Measurements from ENCODE around the gene FST. TPM values are rescaled to one million over a fixed set of nuclear protein-coding genes. Genes with fewer than 3 reads are reported as not detected.

The FST gene
- total RNA-seq, 2 experiments from 2014 or later: 0.36 to 0.65 TPM

GRCh38 chr5:53490747-53491146 is 10.3 kb downstream of the FST start:
- H3K4me3 Mint-ChIP-seq: no peak overlapping the region
- intact Hi-C loops (cut with micrococcal nuclease): no loop called here
- no peak overlapping the region for H3K27ac Mint-ChIP-seq
- CTCF ChIA-PET: no interaction called here
- peaks cover 29% of the 10 kb centered on the region for H3K27me3 Mint-ChIP-seq
- H3K4me1 Mint-ChIP-seq (ENCODE audit: low read depth): no peaks in the 10 kb centered on the region
- no peaks in the 10 kb centered on the region for H3K9me3 Mint-ChIP-seq
- POLR2A ChIA-PET: no interaction called here
- no peak for DNase-seq
- H3K36me3 Mint-ChIP-seq: no peaks in the 10 kb centered on the region

- Mint-ChIP-seq H3K27me3 (peaks cover 16% of the 10 kb centered on the region), H3K4me1 (ENCODE audit: low read depth) (no peaks in the 10 kb centered on the region), H3K9me3 (no peaks in the 10 kb centered on the region), H3K36me3 (no peaks in the 10 kb centered on the region), H3K4me3 (no peak overlapping the region), H3K27ac (no peak overlapping the region)
- DNase-seq: no peak
- ChIA-PET POLR2A (no interaction called here), CTCF (no interaction called here)
- intact Hi-C loops (cut with micrococcal nuclease): no loop called here
Measured at GRCh38 chr5:53501054-53501453, 20.6 kb downstream of the FST start.

- POLR2A ChIA-PET: no interaction called here
- intact Hi-C loops (cut with micrococcal nuclease): no loop called here
- Mint-ChIP-seq H3K4me3 (no peak overlapping the region), H3K27ac (no peak overlapping the region), H3K9me3 (peaks cover 1% of the 10 kb centered on the region), H3K27me3 (peaks cover 12% of the 10 kb centered on the region), H3K4me1 (ENCODE audit: low read depth) (no peaks in the 10 kb centered on the region), H3K36me3 (no peaks in the 10 kb centered on the region)
- CTCF ChIA-PET: no interaction called here
- no peak for DNase-seq
Measured at GRCh38 chr5:53503562-53504218, 23.3 kb downstream of the FST start.

- ChIA-PET CTCF (interaction anchor here (1.1 kb wide), 1 partner anchor 29 kb away, joined by 3 read pairs; no protein-coding TSS in a partner anchor), POLR2A (no interaction called here)
- Mint-ChIP-seq H3K9me3 (peaks cover 21% of the 10 kb centered on the region), H3K4me3 (no peak overlapping the region), H3K27ac (no peak overlapping the region), H3K4me1 (ENCODE audit: low read depth) (no peaks in the 10 kb centered on the region), H3K27me3 (peaks cover 9% of the 10 kb centered on the region), H3K36me3 (peaks cover 4% of the 10 kb centered on the region)
- intact Hi-C loops (cut with micrococcal nuclease): no loop called here
- no peak for DNase-seq
Measured at GRCh38 chr5:53507013-53507412, 26.6 kb downstream of the FST start.

GRCh38 chr5:53508125-53508524 is 27.7 kb downstream of the FST start:
- Mint-ChIP-seq H3K4me1 (ENCODE audit: low read depth) (no peaks in the 10 kb centered on the region), H3K27ac (no peak overlapping the region), H3K4me3 (no peak overlapping the region), H3K27me3 (peaks cover 4% of the 10 kb centered on the region), H3K36me3 (peaks cover 4% of the 10 kb centered on the region), H3K9me3 (peaks cover 23% of the 10 kb centered on the region)
- intact Hi-C loops (cut with micrococcal nuclease): no loop called here
- ChIA-PET CTCF (interaction anchor here (1.1 kb wide), 1 partner anchor 30 kb away, joined by 3 read pairs; no protein-coding TSS in a partner anchor), POLR2A (no interaction called here)
- DNase-seq: no peak

GRCh38 chr5:53512539-53512938 is 32.1 kb downstream of the FST start:
- Mint-ChIP-seq H3K4me3 (no peak overlapping the region), H3K36me3 (peaks cover 4% of the 10 kb centered on the region), H3K27ac (no peak overlapping the region), H3K9me3 (peaks cover 23% of the 10 kb centered on the region), H3K27me3 (peaks cover 2% of the 10 kb centered on the region), H3K4me1 (ENCODE audit: low read depth) (no peaks in the 10 kb centered on the region)
- ChIA-PET POLR2A (no interaction called here), CTCF (no interaction called here)
- DNase-seq: no peak
- intact Hi-C loops (cut with micrococcal nuclease): no loop called here

GRCh38 chr5:53515988-53516387 is 35.6 kb downstream of the FST start:
- CTCF ChIA-PET: no interaction called here
- intact Hi-C loops (cut with micrococcal nuclease): no loop called here
- no peak for DNase-seq
- no peaks in the 10 kb centered on the region for H3K36me3 Mint-ChIP-seq
- POLR2A ChIA-PET: no interaction called here
- peaks cover 2% of the 10 kb centered on the region for H3K9me3 Mint-ChIP-seq
- H3K27me3 Mint-ChIP-seq: peaks cover 5% of the 10 kb centered on the region
- H3K4me3 Mint-ChIP-seq: no peak overlapping the region
- H3K4me1 Mint-ChIP-seq (ENCODE audit: low read depth): no peaks in the 10 kb centered on the region
- H3K27ac Mint-ChIP-seq: no peak overlapping the region

- Mint-ChIP-seq H3K4me1 (ENCODE audit: low read depth) (no peaks in the 10 kb centered on the region), H3K27ac (no peak overlapping the region), H3K4me3 (no peak overlapping the region), H3K9me3 (no peaks in the 10 kb centered on the region), H3K36me3 (no peaks in the 10 kb centered on the region), H3K27me3 (peaks cover 2% of the 10 kb centered on the region)
- CTCF ChIA-PET: no interaction called here
- no peak for DNase-seq
- intact Hi-C loops (cut with micrococcal nuclease): no loop called here
- POLR2A ChIA-PET: no interaction called here
Measured at GRCh38 chr5:53520813-53521212, 40.4 kb downstream of the FST start.

Other genes with a start within 250 kb of the FST start
- 10 to 100 TPM; 68.5 to 70.5 TPM for gene NDUFS4, start 80.0 kb downstream of the FST start, total RNA-seq

Data from activated CD4-positive, alpha-beta memory T cell treated with anti-CD3 and anti-CD28 coated beads for 36 hours (primary cell).